ENCODE data around the gene HID1. TPM values are rescaled to one million over a fixed set of nuclear protein-coding genes. Genes with fewer than 3 reads are reported as not detected.

HID1 gene
- total RNA-seq, 1 experiment from 2014 or later: 43.8 TPM

DNA sequence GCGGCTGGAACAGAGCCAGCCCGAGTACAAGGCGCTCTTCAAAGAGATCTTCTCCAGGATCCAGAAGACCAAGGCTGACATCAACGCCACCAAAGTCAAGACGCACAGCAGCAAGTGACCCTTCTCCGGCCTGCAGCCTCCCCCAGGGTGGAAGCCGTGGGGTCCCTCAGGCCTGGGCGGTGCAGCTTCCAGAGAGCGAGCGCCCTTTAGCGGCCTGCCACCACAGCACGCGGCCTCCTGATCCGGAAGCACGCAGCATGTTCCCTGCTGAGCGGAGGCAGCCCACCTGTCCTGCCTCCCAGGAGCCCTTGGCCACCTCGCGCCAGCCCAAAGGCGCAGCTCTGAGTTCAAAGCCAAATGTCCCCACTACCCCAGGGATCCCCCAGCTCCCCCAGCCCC lies 31.4 kb upstream of the HID1 start:
- intact Hi-C loops (cut with micrococcal nuclease): no loop called here
- no peaks in the 10 kb centered on the region for H3K27me3 ChIP-seq (ENCODE audit: insufficient read depth, low read length)
- DNase-seq (ENCODE audit: low read depth, low spot score): no peak
- H3K4me1 ChIP-seq (ENCODE audit: control insufficient read depth in 1 of 2, insufficient read depth in 2 of 2, low read length in 2 of 2): peaks cover 0 to 1% of the 10 kb centered on the region in 2 experiments; a peak in 1 of 4 replicates
- no peaks in the 10 kb centered on the region for H4K20me1 ChIP-seq (ENCODE audit: insufficient read depth)
- no peak overlapping the region for H3K4me2 ChIP-seq (ENCODE audit: low read length)
- CTCF ChIA-PET: no interaction called here
- no peaks in the 10 kb centered on the region for H3K79me2 ChIP-seq (ENCODE audit: insufficient read depth, low read length)
- RAD21 ChIA-PET (ENCODE audit: low non-redundant PET in 1 of 2, low total read pairs in 2 of 2, uncharacterized antibody in 2 of 2, unreplicated experiment in 2 of 2): no interaction called here
- no peak overlapping the region for H3K4me3 ChIP-seq (replicated peaks in 1 of 2; ENCODE audit: low read depth in 1 of 2, low read length in 2 of 2)
- no peak for ATAC-seq
- no peak overlapping the region for H2AFZ ChIP-seq (ENCODE audit: low read depth, low read length, poor library complexity, severe bottlenecking)
- H3K9me2 ChIP-seq (ENCODE audit: insufficient read depth): no peaks in the 10 kb centered on the region
- TF ChIP-seq, protein P1, sequence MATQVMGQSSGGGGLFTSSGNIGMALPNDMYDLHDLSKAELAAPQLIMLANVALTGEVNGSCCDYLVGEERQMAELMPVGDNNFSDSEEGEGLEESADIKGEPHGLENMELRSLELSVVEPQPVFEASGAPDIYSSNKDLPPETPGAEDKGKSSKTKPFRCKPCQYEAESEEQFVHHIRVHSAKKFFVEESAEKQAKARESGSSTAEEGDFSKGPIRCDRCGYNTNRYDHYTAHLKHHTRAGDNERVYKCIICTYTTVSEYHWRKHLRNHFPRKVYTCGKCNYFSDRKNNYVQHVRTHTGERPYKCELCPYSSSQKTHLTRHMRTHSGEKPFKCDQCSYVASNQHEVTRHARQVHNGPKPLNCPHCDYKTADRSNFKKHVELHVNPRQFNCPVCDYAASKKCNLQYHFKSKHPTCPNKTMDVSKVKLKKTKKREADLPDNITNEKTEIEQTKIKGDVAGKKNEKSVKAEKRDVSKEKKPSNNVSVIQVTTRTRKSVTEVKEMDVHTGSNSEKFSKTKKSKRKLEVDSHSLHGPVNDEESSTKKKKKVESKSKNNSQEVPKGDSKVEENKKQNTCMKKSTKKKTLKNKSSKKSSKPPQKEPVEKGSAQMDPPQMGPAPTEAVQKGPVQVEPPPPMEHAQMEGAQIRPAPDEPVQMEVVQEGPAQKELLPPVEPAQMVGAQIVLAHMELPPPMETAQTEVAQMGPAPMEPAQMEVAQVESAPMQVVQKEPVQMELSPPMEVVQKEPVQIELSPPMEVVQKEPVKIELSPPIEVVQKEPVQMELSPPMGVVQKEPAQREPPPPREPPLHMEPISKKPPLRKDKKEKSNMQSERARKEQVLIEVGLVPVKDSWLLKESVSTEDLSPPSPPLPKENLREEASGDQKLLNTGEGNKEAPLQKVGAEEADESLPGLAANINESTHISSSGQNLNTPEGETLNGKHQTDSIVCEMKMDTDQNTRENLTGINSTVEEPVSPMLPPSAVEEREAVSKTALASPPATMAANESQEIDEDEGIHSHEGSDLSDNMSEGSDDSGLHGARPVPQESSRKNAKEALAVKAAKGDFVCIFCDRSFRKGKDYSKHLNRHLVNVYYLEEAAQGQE (IDR thresholded peaks at IDR 0.05; ENCODE audit: low read depth): no peak
- TF ChIP-seq ZFX (IDR thresholded peaks at IDR 0.05) (no peak), JUND (IDR thresholded peaks at IDR 0.05) (no peak), ZNF274 (IDR thresholded peaks at IDR 0.05; ENCODE audit: low read depth, low read length) (no peak), ELF1 (IDR thresholded peaks at IDR 0.05; ENCODE audit: borderline replicate concordance, low read depth) (no peak), SIN3A (IDR thresholded peaks at IDR 0.05; ENCODE audit: low read depth) (no peak), CEBPB (IDR thresholded peaks at IDR 0.05; ENCODE audit: low read depth) (no peak), TCF7L2 (IDR thresholded peaks at IDR 0.05; ENCODE audit: borderline replicate concordance, extremely low read depth, insufficient read depth, insufficient read length) (no peak), EGR1 (IDR thresholded peaks at IDR 0.05; ENCODE audit: low read depth) (no peak), CBX3 (IDR thresholded peaks at IDR 0.05; ENCODE audit: low read depth) (no peak), FOSL1 (IDR thresholded peaks at IDR 0.05; ENCODE audit: low read depth) (no peak), EZH2 (IDR thresholded peaks at IDR 0.05) (no peak), RAD21 (IDR thresholded peaks at IDR 0.05; ENCODE audit: low read depth) (no peak), SRF (IDR thresholded peaks at IDR 0.05; ENCODE audit: low read depth) (no peak)
- TF ChIP-seq, protein P2, sequence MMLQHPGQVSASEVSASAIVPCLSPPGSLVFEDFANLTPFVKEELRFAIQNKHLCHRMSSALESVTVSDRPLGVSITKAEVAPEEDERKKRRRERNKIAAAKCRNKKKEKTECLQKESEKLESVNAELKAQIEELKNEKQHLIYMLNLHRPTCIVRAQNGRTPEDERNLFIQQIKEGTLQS (IDR thresholded peaks at IDR 0.05): no peak
- TF ChIP-seq, protein P3, sequence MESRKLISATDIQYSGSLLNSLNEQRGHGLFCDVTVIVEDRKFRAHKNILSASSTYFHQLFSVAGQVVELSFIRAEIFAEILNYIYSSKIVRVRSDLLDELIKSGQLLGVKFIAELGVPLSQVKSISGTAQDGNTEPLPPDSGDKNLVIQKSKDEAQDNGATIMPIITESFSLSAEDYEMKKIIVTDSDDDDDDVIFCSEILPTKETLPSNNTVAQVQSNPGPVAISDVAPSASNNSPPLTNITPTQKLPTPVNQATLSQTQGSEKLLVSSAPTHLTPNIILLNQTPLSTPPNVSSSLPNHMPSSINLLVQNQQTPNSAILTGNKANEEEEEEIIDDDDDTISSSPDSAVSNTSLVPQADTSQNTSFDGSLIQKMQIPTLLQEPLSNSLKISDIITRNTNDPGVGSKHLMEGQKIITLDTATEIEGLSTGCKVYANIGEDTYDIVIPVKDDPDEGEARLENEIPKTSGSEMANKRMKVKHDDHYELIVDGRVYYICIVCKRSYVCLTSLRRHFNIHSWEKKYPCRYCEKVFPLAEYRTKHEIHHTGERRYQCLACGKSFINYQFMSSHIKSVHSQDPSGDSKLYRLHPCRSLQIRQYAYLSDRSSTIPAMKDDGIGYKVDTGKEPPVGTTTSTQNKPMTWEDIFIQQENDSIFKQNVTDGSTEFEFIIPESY (IDR thresholded peaks at IDR 0.05; ENCODE audit: extremely low read depth, insufficient replicate concordance, low read length): no peak
- TF ChIP-seq, protein P4, sequence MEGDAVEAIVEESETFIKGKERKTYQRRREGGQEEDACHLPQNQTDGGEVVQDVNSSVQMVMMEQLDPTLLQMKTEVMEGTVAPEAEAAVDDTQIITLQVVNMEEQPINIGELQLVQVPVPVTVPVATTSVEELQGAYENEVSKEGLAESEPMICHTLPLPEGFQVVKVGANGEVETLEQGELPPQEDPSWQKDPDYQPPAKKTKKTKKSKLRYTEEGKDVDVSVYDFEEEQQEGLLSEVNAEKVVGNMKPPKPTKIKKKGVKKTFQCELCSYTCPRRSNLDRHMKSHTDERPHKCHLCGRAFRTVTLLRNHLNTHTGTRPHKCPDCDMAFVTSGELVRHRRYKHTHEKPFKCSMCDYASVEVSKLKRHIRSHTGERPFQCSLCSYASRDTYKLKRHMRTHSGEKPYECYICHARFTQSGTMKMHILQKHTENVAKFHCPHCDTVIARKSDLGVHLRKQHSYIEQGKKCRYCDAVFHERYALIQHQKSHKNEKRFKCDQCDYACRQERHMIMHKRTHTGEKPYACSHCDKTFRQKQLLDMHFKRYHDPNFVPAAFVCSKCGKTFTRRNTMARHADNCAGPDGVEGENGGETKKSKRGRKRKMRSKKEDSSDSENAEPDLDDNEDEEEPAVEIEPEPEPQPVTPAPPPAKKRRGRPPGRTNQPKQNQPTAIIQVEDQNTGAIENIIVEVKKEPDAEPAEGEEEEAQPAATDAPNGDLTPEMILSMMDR (IDR thresholded peaks at IDR 0.05 in 2 of 3, conservative IDR thresholded peaks at IDR 0.05 in 1 of 3; ENCODE audit: borderline replicate concordance in 1 of 3, insufficient read depth in 1 of 3, low read depth in 2 of 3, low read length in 2 of 3): no peak
- POLR2A ChIA-PET: no interaction called here
- no peak overlapping the region for H3K9ac ChIP-seq (ENCODE audit: low read length)
- no peak overlapping the region for H3K27ac ChIP-seq (ENCODE audit: low read depth, low read length)
- no peaks in the 10 kb centered on the region for H3K9me3 ChIP-seq (ENCODE audit: control insufficient read depth in 1 of 2, insufficient read depth in 1 of 2, low read depth in 1 of 2, low read length in 2 of 2)
- no TSS peak for BruUV-seq (replicated peaks)
- peaks cover 7 to 21% of the 10 kb centered on the region in 2 experiments; a peak in 2 of 4 replicates for H3K36me3 ChIP-seq (ENCODE audit: control insufficient read depth in 1 of 2, insufficient read depth in 2 of 2, low read length in 2 of 2)
